Lower leg skin (tissue), 4 donors: Measurements from ENCODE around the gene RPS6KC1. TPM values are rescaled to one million over a fixed set of nuclear protein-coding genes. Genes with fewer than 3 reads are reported as not detected.

Source experiments
- DNase-seq, 2 donors: peaks; one replicate each; pipeline ENCODE4 v3.0.0-alpha.2; 2019; ENCODE audit warnings: low spot score in 2 of 2
- H3K4me3 ChIP-seq: fragments of 200-600 bp; sonication (generic); 2 replicates; pipeline ENCODE4 v1.5.1; 2017; ENCODE audit warnings: mild to moderate bottlenecking, low read depth; ENCODE audit not compliant: poor library complexity, severe bottlenecking
- POLR2A ChIP-seq, 2 donors: fragments of 450-650 bp; IDR thresholded peaks; one replicate each; pipeline ENCODE4 v1.6.1; 2016 to 2017; ENCODE audit warnings: antibody characterized with exemption in 2 of 2, mild to moderate bottlenecking in 1 of 2, moderate library complexity in 1 of 2
- WGBS, 2 donors: methylation state at CpG; one replicate each; pipeline ENCODE4 v1.1.5; 2018; 5-methylcytosine and 5-hydroxymethylcytosine counted together
- intact Hi-C: fragments of 100-400 bp; cut with DNase I; formaldehyde crosslinking; loops from one replicate; pipeline ENCODE4 v1.15.0; 2023; ENCODE audit warnings: low total_unique reads
- total RNA-seq, 4 donors: library from RNA; depleted of rRNA; stranded (reverse); fragments of >200 nt; gene quantifications; one replicate each; pipeline ENCODE4 v1.1.0, GENCODE V29; 2016
- TF ChIP-seq, protein P1 (sequence below), 3 donors: fragments of 450-650 bp; IDR thresholded peaks; one replicate each; pipeline ENCODE4 v1.5.1; 2016; ENCODE audit warnings: antibody characterized with exemption in 3 of 3, mild to moderate bottlenecking in 3 of 3, moderate library complexity in 2 of 3

Gene RPS6KC1
- total RNA-seq, 4 donors from 2014 or later = 7.6 to 15.5 (median 10.6) TPM

DNA sequence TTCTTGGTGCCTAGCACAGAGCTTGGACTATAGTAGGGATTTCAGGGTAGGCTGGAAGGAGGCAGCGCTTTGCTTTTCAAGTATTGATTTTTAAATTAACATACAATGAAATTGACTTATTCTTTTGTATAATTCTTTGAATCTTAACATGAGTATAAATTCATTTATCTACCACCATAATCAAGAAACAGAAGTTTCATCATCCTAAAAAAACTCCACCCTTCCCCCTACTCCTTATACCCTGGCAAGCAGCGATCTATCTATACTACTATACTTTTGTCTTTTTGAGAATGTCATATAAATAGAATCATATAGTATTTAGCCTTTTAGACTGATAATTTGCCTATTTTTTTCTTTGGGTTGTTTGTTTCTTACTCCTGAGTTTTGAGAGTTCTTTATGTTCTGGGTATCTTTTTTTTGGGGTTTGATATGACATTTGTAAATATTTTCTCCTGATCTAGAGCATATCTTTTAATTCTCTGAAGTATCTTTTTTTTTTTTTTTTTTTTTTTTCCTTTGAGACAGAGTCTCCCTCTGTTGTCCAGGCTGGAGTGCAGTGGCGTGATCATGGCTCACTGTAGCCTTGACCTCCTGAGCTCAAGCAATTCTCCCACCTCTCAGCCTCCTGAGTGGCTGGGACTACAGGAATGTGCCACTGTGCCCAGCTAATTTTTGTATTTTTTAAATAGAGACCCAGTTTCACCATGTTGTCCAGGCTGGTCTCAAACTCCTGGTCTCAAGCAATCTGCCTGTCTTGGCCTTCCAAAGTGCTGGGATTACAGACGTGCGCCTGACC, 6.4 kb downstream of the RPS6KC1 start:
- TF ChIP-seq, protein P1, sequence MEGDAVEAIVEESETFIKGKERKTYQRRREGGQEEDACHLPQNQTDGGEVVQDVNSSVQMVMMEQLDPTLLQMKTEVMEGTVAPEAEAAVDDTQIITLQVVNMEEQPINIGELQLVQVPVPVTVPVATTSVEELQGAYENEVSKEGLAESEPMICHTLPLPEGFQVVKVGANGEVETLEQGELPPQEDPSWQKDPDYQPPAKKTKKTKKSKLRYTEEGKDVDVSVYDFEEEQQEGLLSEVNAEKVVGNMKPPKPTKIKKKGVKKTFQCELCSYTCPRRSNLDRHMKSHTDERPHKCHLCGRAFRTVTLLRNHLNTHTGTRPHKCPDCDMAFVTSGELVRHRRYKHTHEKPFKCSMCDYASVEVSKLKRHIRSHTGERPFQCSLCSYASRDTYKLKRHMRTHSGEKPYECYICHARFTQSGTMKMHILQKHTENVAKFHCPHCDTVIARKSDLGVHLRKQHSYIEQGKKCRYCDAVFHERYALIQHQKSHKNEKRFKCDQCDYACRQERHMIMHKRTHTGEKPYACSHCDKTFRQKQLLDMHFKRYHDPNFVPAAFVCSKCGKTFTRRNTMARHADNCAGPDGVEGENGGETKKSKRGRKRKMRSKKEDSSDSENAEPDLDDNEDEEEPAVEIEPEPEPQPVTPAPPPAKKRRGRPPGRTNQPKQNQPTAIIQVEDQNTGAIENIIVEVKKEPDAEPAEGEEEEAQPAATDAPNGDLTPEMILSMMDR (IDR thresholded peaks at IDR 0.05) = no peak
- TF ChIP-seq POLR2A (IDR thresholded peaks at IDR 0.05) = no peak
- H3K4me3 ChIP-seq = no peak overlapping the region
- WGBS, 2 donors = 90 to 92% methylated on average over 5 of the region's 5 CpGs
- intact Hi-C loops = no loop called here
- DNase-seq = no peak

DNA sequence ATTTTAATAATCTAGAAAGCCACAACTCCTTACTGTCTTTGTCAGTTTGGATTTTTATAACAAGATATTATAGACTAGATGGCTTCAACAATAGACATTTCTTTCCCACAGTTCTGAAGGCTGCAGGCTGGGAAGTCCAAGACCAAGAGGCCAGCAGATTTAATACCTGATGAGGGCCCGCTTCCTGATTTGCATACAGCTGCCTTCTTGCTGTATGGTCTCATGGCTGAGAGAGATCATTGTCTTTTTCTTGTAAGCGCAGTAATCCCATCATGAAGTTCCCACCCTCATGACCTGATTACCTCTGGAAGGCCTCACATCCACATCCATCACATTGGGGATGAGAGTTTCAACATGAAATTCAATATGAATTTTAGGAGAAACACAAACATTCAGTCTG, 9.8 kb downstream of the RPS6KC1 start:
- intact Hi-C loops = no loop called here
- H3K4me3 ChIP-seq = no peak overlapping the region
- 100% methylated on average over 2 of the region's 2 CpGs for WGBS, 2 donors
- no peak for DNase-seq
- TF ChIP-seq POLR2A (IDR thresholded peaks at IDR 0.05) = no peak

DNA sequence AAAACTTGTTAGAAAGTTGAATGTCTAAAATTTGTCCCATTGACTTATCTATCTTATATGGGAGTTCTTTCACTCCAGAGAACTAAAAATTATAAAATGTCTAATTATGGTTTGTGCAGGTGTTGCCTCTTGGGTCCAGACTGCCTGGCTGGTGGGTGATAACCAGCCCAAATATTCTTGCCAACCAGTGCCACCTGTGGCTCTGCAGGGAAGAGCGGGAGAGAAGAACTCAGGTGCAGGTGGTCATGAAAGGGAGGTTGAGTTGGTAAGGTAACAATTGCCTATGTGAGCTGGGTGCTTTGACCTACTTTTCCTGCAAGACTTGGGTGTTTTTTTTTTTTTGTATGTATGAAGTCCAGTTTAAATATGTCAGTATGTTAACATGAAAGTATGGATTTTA, 10.2 kb downstream of the RPS6KC1 start:
- no peak for DNase-seq
- no peak for TF ChIP-seq POLR2A (IDR thresholded peaks at IDR 0.05)
- TF ChIP-seq, protein P1 (IDR thresholded peaks at IDR 0.05) = no peak
- no peak overlapping the region for H3K4me3 ChIP-seq
- intact Hi-C loops = no loop called here
- WGBS, 2 donors = 92 to 93% methylated on average over 1 of the region's 1 CpG

DNA sequence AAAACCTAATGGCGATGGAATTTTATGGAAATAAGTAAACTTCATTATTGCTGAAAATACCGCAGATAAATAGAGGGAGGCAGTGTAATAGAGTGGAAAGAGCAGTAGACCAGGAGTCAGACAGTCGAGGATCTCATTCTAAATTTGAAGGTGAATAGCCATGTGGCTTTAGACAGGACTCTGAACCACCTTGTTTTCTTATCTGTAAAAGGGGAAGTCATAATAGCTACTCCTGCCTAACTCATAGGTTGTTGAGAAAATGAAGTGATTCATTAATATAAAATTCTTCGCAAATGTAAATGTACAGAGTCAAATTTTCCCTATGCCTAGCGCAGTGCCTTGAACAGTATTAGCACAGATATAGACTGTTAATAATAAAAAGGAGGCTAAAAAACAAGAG, 14.8 kb downstream of the RPS6KC1 start:
- intact Hi-C loops = no loop called here
- WGBS, 2 donors = 95 to 97% methylated on average over 5 of the region's 5 CpGs
- no peak for DNase-seq

DNA sequence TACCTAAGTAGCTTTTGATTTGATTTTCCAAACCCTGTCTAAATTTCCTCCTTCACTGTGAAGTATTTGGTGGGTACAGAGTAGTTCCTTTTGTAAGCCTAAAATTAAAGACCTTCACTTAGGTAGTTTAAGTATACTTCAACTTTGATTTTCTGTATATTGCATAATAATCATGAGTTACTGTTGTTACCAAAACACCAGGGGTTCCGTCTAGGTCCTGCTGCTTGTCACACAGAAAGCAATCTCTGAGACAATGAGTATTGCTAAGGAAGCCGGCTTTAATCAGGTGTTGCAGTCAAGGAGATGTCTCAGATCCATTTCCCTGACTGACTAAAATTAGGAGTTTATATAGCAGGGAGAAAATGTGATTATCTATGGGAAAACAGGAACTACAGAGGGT, 15.3 kb downstream of the RPS6KC1 start:
- TF ChIP-seq, protein P1 (IDR thresholded peaks at IDR 0.05) = no peak
- TF ChIP-seq POLR2A (IDR thresholded peaks at IDR 0.05) = no peak
- intact Hi-C loops = no loop called here
- no peak overlapping the region for H3K4me3 ChIP-seq
- no peak for DNase-seq
- WGBS, 2 donors = 61 to 81% methylated on average over 2 of the region's 2 CpGs

More for the DNA sequence above, 14.8 kb downstream of the RPS6KC1 start:
- no peak for TF ChIP-seq POLR2A (IDR thresholded peaks at IDR 0.05)
- TF ChIP-seq, protein P1 (IDR thresholded peaks at IDR 0.05) = no peak
- H3K4me3 ChIP-seq = no peak overlapping the region

DNA sequence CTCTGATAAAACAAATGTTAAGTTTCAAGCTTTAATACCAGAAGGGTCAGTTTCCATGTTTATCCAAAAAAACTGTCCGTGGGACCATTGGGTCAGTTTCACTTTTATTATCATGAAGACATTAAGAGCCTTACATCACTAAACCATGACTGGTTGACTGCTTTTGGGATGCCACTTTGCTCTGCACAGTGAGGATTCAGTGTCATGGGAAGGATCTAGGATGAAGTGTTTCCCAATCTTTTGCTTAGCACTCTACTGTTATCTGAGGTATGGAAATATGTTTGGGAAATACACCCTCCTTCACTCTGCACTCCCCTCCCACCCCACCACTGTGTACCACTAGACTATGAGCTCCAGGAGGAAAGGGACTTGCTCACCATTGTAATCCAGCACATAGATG, 16.3 kb downstream of the RPS6KC1 start:
- TF ChIP-seq, protein P1 (IDR thresholded peaks at IDR 0.05) = no peak
- no peak for TF ChIP-seq POLR2A (IDR thresholded peaks at IDR 0.05)

More for the DNA sequence above, 16.3 kb downstream of the RPS6KC1 start:
- intact Hi-C loops = no loop called here
- no peak overlapping the region for H3K4me3 ChIP-seq
- DNase-seq = no peak
- WGBS, 2 donors = 81 to 91% methylated on average over 1 of the region's 1 CpG
